IPS-18a (cell line): ENCODE measurements around the gene RNF17.

Source experiments
- H3K27ac ChIP-seq: one replicate; pipeline ENCODE4 v1.5.1; 2013; ENCODE audit warnings: low read length
- H3K27me3 ChIP-seq: one replicate; pipeline ENCODE4 v1.6.1; 2013; ENCODE audit warnings: mild to moderate bottlenecking, low read length; ENCODE audit not compliant: control insufficient read depth, insufficient read depth
- H3K36me3 ChIP-seq: one replicate; pipeline ENCODE4 v1.6.1; 2013; ENCODE audit warnings: low read depth, low read length; ENCODE audit not compliant: control insufficient read depth
- H3K4me1 ChIP-seq: one replicate; pipeline ENCODE4 v1.6.1; 2013; ENCODE audit warnings: low read depth, low read length; ENCODE audit not compliant: control insufficient read depth
- H3K4me3 ChIP-seq: one replicate; pipeline ENCODE4 v1.5.1; 2013; ENCODE audit warnings: low read length
- H3K9ac ChIP-seq: one replicate; pipeline ENCODE4 v1.6.1; 2013; ENCODE audit warnings: mild to moderate bottlenecking, low read length, moderate library complexity
- H3K9me3 ChIP-seq: one replicate; pipeline ENCODE4 v1.6.1; 2013; ENCODE audit warnings: low read depth, low read length; ENCODE audit not compliant: control insufficient read depth

Gene RNF17, protein sequence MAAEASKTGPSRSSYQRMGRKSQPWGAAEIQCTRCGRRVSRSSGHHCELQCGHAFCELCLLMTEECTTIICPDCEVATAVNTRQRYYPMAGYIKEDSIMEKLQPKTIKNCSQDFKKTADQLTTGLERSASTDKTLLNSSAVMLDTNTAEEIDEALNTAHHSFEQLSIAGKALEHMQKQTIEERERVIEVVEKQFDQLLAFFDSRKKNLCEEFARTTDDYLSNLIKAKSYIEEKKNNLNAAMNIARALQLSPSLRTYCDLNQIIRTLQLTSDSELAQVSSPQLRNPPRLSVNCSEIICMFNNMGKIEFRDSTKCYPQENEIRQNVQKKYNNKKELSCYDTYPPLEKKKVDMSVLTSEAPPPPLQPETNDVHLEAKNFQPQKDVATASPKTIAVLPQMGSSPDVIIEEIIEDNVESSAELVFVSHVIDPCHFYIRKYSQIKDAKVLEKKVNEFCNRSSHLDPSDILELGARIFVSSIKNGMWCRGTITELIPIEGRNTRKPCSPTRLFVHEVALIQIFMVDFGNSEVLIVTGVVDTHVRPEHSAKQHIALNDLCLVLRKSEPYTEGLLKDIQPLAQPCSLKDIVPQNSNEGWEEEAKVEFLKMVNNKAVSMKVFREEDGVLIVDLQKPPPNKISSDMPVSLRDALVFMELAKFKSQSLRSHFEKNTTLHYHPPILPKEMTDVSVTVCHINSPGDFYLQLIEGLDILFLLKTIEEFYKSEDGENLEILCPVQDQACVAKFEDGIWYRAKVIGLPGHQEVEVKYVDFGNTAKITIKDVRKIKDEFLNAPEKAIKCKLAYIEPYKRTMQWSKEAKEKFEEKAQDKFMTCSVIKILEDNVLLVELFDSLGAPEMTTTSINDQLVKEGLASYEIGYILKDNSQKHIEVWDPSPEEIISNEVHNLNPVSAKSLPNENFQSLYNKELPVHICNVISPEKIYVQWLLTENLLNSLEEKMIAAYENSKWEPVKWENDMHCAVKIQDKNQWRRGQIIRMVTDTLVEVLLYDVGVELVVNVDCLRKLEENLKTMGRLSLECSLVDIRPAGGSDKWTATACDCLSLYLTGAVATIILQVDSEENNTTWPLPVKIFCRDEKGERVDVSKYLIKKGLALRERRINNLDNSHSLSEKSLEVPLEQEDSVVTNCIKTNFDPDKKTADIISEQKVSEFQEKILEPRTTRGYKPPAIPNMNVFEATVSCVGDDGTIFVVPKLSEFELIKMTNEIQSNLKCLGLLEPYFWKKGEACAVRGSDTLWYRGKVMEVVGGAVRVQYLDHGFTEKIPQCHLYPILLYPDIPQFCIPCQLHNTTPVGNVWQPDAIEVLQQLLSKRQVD (N-terminal part only)

DNA sequence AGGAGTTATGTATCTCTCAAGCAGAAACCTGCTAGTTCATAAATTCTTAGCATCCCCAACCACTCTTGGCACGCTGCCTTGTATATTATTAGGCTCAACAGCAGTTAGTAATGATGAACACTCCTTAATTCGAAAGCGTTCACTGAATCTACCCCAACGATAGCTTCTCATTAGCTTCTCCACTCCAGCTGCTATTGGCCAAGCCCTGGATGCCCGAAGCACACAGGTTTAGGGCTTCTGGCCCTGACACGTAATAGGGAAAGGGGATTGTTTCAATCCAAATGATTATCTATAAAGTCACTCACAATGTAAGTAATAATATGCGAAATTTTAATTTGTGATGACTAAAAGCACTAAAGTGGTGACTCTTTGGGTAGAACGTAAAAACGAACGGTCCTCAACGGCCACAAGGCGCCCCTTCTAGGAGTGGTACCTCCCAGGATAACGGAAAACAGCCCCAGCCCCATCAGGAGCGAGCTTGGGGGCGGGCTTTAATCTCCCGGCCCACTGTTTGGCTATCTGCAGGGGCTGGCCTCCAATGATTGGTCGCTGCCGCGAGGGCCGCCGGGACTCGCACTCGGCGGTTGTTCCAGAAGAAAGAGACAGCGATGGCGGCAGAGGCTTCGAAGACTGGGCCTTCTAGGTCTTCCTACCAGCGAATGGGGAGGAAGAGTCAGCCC lies at the start of gene RNF17:
Gene RNF17 (plus strand): TSS at position 574 of the 680 bp plus-strand sequence. CDS start 35 bp downstream, at position 609.
- Histone ChIP-seq H3K4me3 (no peak within 1 kb of the TSS), H3K9ac (no peak within 1 kb of the TSS), H3K4me1 (peaks cover 6% of the 10 kb centered on the region), H3K27me3 (no peaks in the 10 kb centered on the region), H3K27ac (no peak within 1 kb of the TSS), H3K9me3 (no peaks in the 10 kb centered on the region), H3K36me3 (no peaks in the 10 kb centered on the region)

- Histone ChIP-seq H3K4me1 (peaks cover 12% of the 10 kb centered on the region), H3K27ac (no peak overlapping the region), H3K36me3 (no peaks in the 10 kb centered on the region), H3K9me3 (no peaks in the 10 kb centered on the region), H3K4me3 (peak overlapping the region; percentile 11), H3K9ac (no peak overlapping the region), H3K27me3 (no peaks in the 10 kb centered on the region)
Observed at GRCh38 chr13:24716011-24716410, 48.0 kb upstream of the RNF17 start.

- Histone ChIP-seq H3K4me3 (peak overlapping the region; percentile 11), H3K9ac (no peak overlapping the region), H3K27ac (no peak overlapping the region), H3K27me3 (no peaks in the 10 kb centered on the region), H3K9me3 (no peaks in the 10 kb centered on the region), H3K4me1 (peaks cover 12% of the 10 kb centered on the region), H3K36me3 (no peaks in the 10 kb centered on the region)
Observed at GRCh38 chr13:24716446-24716845, 47.5 kb upstream of the RNF17 start.

DNA sequence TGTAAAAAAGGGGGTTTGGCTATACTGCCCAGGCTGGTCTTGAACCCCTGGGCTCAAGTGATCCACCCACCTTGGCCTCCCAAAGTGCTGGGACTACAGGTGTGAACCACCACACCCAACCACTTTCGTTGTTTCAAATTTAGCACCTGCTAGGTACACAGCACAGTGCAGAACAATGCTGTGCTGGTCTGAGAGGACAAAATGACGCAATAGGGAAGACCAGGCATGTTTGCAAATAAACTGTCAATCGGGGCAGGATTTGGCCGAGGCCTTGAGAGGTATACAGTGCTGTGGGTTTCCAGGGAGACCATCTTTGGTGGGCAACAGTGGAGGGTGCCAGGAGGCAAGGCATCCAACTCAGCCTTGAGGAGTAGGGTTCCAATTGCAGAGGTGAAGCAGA lies 46.8 kb upstream of the RNF17 start:
- Histone ChIP-seq H3K27ac (no peak overlapping the region), H3K9me3 (no peaks in the 10 kb centered on the region), H3K36me3 (no peaks in the 10 kb centered on the region), H3K4me3 (no peak overlapping the region), H3K4me1 (peaks cover 12% of the 10 kb centered on the region), H3K9ac (no peak overlapping the region), H3K27me3 (no peaks in the 10 kb centered on the region)

DNA sequence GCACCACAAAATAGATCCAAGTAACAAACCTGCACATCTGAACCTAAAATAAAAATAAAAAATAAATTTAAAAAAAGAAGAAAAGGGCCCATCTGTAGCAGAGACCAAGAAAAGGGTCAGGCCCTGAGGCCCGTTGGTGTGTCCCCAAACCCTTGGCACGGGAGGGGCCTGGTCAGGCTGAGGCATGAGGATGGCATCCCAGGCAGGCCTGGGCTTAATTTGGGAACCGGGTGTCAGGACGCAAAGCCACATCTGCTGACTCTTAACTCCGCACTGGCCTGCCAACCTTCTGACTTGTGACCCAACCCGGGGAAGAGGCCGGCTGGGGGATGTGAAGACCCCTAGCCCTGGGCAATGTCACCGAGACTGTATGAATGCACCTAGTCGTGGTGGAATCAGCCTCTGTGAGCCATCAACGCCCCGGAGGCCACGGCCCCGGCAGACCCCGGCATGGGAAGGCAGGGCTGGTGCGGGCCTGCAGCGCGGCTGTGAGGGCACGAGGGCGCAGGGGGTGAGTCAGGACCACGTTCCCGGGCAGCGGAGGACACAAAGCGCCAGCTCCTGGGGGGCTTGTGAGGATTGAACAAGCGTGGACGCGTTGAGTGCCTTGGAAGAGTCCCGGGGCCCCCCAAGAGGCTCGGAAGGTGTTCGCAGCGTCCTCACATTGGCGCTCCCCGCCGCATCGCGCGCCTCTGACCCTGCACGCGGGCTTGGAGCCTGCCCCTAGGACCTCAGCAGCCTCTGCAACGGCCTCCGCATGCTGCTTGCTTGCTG lies 45.6 kb upstream of the RNF17 start:
- Histone ChIP-seq H3K4me3 (no peak overlapping the region), H3K9ac (no peak overlapping the region), H3K9me3 (no peaks in the 10 kb centered on the region), H3K27ac (no peak overlapping the region), H3K27me3 (no peaks in the 10 kb centered on the region), H3K4me1 (peaks cover 12% of the 10 kb centered on the region), H3K36me3 (no peaks in the 10 kb centered on the region)

GRCh38 chr13:24719139-24719538 lies 44.8 kb upstream of the RNF17 start:
- H3K4me3 ChIP-seq, result no peak overlapping the region
- H3K9me3 ChIP-seq, result no peaks in the 10 kb centered on the region
- H3K27me3 ChIP-seq, result no peaks in the 10 kb centered on the region
- H3K36me3 ChIP-seq, result no peaks in the 10 kb centered on the region
- no peak overlapping the region for H3K27ac ChIP-seq
- peaks cover 12% of the 10 kb centered on the region for H3K4me1 ChIP-seq
- H3K9ac ChIP-seq, result no peak overlapping the region

GRCh38 chr13:24723206-24723605 lies 40.8 kb upstream of the RNF17 start:
- Histone ChIP-seq H3K27ac (no peak overlapping the region), H3K4me3 (no peak overlapping the region), H3K9ac (no peak overlapping the region), H3K9me3 (no peaks in the 10 kb centered on the region), H3K36me3 (no peaks in the 10 kb centered on the region), H3K27me3 (no peaks in the 10 kb centered on the region), H3K4me1 (no peaks in the 10 kb centered on the region)

GRCh38 chr13:24724714-24725113 lies 39.3 kb upstream of the RNF17 start:
- Histone ChIP-seq H3K36me3 (no peaks in the 10 kb centered on the region), H3K4me3 (no peak overlapping the region), H3K9ac (no peak overlapping the region), H3K27me3 (no peaks in the 10 kb centered on the region), H3K4me1 (no peaks in the 10 kb centered on the region), H3K9me3 (no peaks in the 10 kb centered on the region), H3K27ac (no peak overlapping the region)

DNA sequence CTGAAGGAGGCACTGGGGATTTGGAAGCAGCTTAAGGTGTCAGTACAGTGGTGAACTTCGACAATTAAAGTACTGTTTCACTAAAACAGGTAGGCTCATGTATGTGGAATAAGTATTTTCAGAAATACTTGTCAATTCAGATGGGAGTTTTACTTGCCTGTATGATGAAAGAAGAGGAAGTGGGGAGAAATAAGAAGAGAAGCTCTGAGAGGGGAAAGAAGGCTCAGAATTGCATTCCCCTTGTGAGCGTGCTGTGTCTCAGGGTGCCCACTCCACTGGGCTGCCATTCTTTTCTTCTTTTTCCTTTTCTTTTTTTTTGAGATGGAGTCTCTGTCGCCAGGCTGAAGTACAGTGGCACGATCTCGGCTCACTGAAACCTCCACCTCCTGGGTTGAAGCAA lies 38.6 kb upstream of the RNF17 start:
- Histone ChIP-seq H3K27me3 (no peaks in the 10 kb centered on the region), H3K4me3 (no peak overlapping the region), H3K9me3 (no peaks in the 10 kb centered on the region), H3K9ac (no peak overlapping the region), H3K27ac (no peak overlapping the region), H3K36me3 (no peaks in the 10 kb centered on the region), H3K4me1 (no peaks in the 10 kb centered on the region)

GRCh38 chr13:24727731-24728601 lies 36.0 kb upstream of the RNF17 start:
- no peaks in the 10 kb centered on the region for H3K9me3 ChIP-seq
- H3K27me3 ChIP-seq, result no peaks in the 10 kb centered on the region
- H3K27ac ChIP-seq, result no peak overlapping the region
- H3K4me3 ChIP-seq, result no peak overlapping the region
- no peaks in the 10 kb centered on the region for H3K4me1 ChIP-seq
- H3K36me3 ChIP-seq, result no peaks in the 10 kb centered on the region
- no peak overlapping the region for H3K9ac ChIP-seq
